ENCODE measurements around the gene ATPAF1. TPM values are rescaled to one million over a fixed set of nuclear protein-coding genes. Genes with fewer than 3 reads are reported as not detected.

The ATPAF1 gene
- total RNA-seq, 3 donors from 2014 or later, result 35.7 to 42.5 (median 39.3) TPM

DNA sequence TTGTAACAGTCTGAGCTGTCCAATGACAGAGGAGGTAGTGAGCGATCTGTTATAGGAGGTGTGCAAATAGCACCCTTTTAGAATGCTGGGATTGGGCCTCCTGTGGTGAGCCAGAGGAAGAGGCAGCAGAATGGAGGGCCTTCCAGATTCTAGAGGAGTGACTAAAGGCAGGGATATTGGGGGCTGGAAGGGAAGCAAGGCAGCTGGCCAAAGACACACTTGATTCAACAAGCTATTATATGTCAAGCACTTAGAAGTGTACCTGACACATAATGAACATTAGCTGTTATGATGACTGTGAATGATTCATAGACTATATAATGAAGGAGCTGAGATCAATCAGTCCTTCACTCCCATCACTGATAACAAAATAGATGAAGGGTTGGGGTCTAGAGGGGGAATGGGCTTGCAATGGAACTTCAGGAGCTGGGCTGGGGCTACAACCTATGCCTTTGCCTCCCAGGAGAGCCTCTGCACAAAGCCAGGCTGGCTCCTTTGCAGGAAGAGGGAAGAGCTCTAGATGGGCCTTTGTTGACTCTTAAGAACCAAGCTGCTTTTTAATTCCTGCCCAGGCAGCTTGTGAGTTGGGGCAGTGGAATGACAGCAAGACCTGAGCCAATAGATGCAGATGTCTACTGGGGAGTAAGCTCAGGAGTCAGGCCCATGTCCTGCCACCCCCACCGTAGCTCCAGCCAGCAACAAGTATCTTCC lies 61.8 kb downstream of the ATPAF1 start:
- Mint-ChIP-seq H3K36me3 (ENCODE audit: insufficient read depth) (peaks cover 20% of the 10 kb centered on the region), H3K27me3 (ENCODE audit: low read depth) (no peaks in the 10 kb centered on the region), H3K4me3 (no peak overlapping the region), H3K9me3 (no peaks in the 10 kb centered on the region), H3K4me1 (ENCODE audit: low read depth) (peaks cover 52% of the 10 kb centered on the region)
- no peak for ATAC-seq
- DNase-seq, result no peak

DNA sequence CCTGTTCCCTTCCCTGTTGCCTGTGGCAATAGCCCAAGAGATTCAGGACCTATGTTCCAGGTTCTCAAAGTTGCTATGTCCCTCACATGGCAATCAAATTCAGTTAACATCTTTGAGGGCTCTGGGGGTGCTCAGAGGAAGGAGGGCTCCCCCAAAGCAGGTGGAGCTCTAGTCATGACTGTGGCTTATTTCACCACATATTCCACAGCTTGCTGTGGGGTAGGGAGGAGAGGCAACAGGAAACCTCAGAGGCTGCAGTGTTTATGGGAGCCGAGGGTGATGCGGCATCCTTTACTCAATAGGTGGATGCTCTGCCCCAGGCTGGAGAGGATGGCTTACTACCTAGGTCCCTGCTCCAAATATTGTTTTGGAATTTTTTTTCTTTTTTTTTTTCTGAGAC lies 62.9 kb downstream of the ATPAF1 start:
- ATAC-seq (no peak), DNase-seq (no peak)
- Mint-ChIP-seq H3K27me3 (ENCODE audit: low read depth) (no peaks in the 10 kb centered on the region), H3K36me3 (ENCODE audit: insufficient read depth) (peaks cover 20% of the 10 kb centered on the region), H3K4me3 (peak overlapping the region; percentile 91), H3K9me3 (no peaks in the 10 kb centered on the region), H3K4me1 (ENCODE audit: low read depth) (peaks cover 51% of the 10 kb centered on the region)

DNA sequence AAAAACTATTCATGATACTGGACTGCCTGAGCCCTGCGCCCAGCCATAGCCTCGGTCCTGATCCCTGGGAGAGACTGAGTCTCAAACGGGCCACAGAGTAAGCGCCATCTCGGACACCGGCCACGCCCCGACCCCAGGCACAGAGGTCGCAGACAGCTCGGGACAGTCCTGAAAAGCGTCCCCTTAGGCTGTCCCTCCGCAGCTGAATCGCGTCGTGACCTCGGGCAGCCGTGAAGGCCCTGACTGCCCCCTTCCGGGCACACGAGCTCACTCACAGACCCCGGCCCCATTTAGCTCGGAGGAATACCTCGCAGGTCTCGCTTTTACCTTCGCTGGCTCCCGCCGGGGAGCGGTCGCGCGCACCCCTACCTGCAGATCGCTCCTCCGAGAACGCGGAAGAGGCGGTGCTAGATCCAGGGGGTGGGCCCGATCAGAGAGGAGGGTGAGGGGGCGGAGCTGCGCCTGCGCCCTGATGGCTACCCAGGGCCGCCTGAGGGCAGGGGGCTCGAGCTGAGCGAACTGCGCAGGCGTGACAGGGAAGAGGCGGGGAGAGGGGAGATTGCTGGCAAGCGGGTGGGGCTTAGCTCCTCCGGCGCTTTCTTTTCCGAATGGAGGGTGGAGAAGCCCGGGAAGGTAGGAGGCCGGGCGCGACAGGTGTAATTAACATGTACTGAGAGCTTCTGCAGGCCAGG lies 64.2 kb downstream of the ATPAF1 start, which contains the start of gene MKNK1:
MKNK1 (minus strand) TSS at position 411 of the 692 bp plus-strand sequence. CDS start 20,941 bp downstream, outside the sequence.
- ATAC-seq (peak; percentile 98), DNase-seq (peak; percentile 99)
- H3K36me3 Mint-ChIP-seq (ENCODE audit: insufficient read depth), result peaks cover 10% of the 10 kb centered on the region
- no peaks in the 10 kb centered on the region for H3K27me3 Mint-ChIP-seq (ENCODE audit: low read depth)
- peaks cover 61% of the 10 kb centered on the region for H3K4me1 Mint-ChIP-seq (ENCODE audit: low read depth)
- H3K9me3 Mint-ChIP-seq, result no peaks in the 10 kb centered on the region
- peak within 1 kb of the TSS; percentile 91 for H3K4me3 Mint-ChIP-seq

DNA sequence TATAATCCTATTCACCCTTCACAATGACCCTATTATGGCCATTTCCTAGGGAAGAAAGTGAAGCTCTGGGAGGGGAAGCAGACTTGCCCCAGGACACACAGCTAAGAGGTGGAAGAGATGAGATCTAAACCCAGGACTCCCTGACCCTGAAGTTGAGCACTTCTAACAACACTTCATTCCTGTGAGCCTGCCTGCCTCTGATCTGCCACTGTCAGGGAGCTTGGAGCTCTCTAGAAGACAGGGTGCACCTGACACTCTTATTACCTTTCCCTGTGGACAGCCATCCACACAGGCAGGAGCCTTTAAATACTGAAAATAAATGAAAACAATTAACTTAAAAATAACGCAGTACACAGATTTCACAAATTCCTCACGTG lies 64.7 kb downstream of the ATPAF1 start:
- peaks cover 65% of the 10 kb centered on the region for H3K4me1 Mint-ChIP-seq (ENCODE audit: low read depth)
- no peak for ATAC-seq

DNA sequence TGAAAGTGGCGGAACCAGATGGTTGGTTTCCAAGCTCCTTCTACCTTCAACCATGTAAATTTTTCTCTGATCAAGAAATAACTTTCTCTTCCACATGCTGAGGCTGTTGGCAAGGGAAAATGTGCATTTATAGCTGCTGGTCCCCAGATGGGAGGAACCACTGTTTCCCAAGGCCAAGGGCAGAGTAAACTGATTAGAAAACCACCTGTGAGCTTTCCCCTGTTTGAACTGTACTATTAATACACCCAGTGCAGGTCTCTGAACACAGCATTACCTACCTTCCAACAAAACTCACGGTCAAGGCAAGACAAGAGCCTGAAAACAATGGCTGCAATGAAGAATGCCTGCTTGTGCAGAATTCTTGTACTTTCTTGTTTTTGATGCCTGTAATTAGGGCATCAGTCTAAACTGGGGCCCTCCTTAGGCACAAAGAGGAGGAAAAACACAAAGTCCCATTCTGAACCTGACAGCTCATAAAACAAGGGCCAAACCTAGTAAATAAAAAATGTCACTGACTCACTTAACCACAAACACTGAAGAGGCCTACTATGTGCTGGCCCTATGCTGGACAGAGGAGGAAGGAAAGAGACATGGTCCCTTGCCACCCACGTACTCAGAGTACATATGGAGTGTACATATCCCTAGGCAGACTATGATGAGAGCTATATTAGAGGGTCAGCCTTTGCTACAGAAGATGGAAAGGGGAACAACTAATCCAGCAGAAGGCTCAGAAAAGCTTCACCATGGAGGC lies 66.7 kb downstream of the ATPAF1 start:
- H3K4me1 Mint-ChIP-seq (ENCODE audit: low read depth), result peaks cover 71% of the 10 kb centered on the region
- ATAC-seq (no peak), DNase-seq (no peak)
- peaks cover 5% of the 10 kb centered on the region for H3K36me3 Mint-ChIP-seq (ENCODE audit: insufficient read depth)
- H3K9me3 Mint-ChIP-seq, result no peaks in the 10 kb centered on the region
- peak overlapping the region; percentile 12 for H3K4me3 Mint-ChIP-seq
- no peaks in the 10 kb centered on the region for H3K27me3 Mint-ChIP-seq (ENCODE audit: low read depth)

More for the DNA sequence above, 64.7 kb downstream of the ATPAF1 start:
- no peaks in the 10 kb centered on the region for H3K27me3 Mint-ChIP-seq (ENCODE audit: low read depth)
- no peaks in the 10 kb centered on the region for H3K9me3 Mint-ChIP-seq
- H3K4me3 Mint-ChIP-seq, result peak overlapping the region; percentile 91
- peaks cover 6% of the 10 kb centered on the region for H3K36me3 Mint-ChIP-seq (ENCODE audit: insufficient read depth)
- DNase-seq, result no peak

DNA sequence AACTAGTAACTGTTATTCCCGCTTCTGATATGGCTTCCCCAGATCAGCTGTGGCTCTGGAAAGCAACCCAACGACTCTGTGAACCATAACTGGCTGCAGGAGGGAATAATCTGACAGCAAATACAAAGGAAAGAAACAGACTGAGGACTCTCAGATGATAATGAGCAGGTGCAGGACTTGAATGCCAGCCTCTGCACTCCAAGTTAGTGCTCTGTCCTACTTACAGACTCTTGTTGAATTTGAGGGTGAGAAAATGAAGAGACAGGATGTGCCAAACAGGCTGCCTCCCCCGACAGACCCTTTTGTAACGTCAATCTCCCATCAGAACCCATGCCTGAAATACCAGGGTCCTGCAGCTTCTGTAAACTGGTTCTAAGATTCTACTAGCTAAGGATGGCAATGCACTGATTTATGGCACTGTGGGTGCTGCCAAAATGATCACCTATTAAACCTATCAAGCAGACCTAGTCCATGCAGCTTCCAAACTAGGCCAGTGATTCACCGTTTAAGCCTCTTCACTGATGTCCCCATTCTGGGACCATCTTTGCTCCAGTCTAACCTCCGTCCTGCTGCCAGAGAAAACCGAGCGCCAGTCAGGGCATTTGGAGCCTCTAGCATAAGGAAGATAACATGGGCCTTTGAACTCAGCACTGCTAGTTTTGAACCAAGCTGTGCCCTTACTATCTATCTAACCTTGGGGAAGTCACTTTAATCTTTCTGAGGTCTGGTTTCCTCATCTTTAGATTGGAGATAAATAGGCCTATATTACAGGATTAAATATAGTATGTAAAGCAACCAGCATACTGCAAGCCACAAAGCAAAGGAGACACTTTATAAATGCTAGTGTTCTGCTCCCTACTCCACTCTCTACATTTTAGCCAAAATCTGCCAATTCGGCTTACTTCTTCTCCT lies 68.8 kb downstream of the ATPAF1 start:
- Mint-ChIP-seq H3K9me3 (no peaks in the 10 kb centered on the region), H3K36me3 (ENCODE audit: insufficient read depth) (peaks cover 9% of the 10 kb centered on the region), H3K27me3 (ENCODE audit: low read depth) (no peaks in the 10 kb centered on the region), H3K4me1 (ENCODE audit: low read depth) (peaks cover 72% of the 10 kb centered on the region), H3K4me3 (peak overlapping the region; percentile 6)
- no peak for ATAC-seq
- no peak for DNase-seq

DNA sequence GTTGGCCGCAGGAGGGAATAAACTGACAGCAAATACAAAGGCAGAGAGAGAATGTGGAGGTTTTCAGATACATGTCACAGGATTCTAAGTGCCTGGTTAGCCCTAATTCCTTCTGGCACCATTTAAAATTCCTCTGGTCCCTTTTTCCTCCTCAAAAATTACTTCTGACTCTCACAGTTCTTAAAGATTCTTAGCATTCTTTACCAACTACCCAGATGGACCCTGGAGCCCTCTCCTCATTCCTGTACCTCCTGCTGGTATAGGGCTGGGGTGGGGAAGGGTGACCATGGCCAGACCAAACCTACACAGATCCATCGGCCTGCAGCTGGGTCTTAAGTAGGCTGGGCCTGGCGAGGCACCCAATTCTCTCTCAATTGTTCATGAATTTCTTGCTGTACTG lies 71.3 kb downstream of the ATPAF1 start:
- H3K4me1 Mint-ChIP-seq (ENCODE audit: low read depth), result peaks cover 60% of the 10 kb centered on the region

DNA sequence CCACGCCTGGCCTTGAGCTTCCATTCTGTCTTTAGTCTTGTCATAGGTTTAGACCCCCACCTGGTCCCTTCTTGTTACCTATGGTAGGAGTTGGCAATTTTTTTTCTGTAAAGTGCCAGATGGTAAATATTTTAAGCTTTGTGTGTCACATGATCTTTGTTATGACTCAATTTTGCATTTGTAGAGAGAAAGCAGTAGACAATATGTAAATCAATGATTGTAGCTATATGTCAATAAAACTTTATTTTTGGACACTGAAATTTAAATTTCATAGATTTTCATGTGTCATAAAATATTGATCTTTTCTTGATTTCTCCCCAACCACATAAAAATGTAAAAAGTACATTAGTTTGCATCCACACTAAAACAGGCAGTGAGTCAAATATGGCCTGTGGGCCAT lies 72.1 kb downstream of the ATPAF1 start:
- H3K27me3 Mint-ChIP-seq (ENCODE audit: low read depth), result no peaks in the 10 kb centered on the region
- ATAC-seq (no peak), DNase-seq (no peak)
- H3K4me3 Mint-ChIP-seq, result no peak overlapping the region
- H3K9me3 Mint-ChIP-seq, result no peaks in the 10 kb centered on the region
- H3K36me3 Mint-ChIP-seq (ENCODE audit: insufficient read depth), result peaks cover 33% of the 10 kb centered on the region
- H3K4me1 Mint-ChIP-seq (ENCODE audit: low read depth), result peaks cover 52% of the 10 kb centered on the region

More for the DNA sequence above, 71.3 kb downstream of the ATPAF1 start:
- Mint-ChIP-seq H3K27me3 (ENCODE audit: low read depth) (no peaks in the 10 kb centered on the region), H3K9me3 (no peaks in the 10 kb centered on the region), H3K36me3 (ENCODE audit: insufficient read depth) (peaks cover 25% of the 10 kb centered on the region), H3K4me3 (no peak overlapping the region)
- ATAC-seq (no peak), DNase-seq (no peak)

DNA sequence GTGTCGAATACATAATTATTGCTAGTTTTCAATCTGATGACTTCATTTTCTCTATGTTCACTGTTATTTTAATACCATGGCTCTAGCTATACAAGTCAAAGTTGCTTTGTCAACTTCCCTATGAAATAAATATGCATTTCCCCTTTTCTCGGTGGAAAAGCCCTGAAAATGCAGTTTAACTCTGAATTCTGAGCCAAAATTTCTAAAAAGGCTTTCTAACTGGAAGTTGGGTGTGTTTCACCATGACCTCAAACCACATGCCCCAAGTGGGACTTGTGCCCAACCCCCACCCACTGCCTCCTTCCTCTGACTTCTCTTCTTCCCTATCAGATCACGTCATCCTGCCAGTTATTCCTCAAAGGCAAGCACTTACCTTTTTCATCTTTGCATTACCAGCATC lies 73.0 kb downstream of the ATPAF1 start:
- ATAC-seq (no peak), DNase-seq (no peak)
- H3K36me3 Mint-ChIP-seq (ENCODE audit: insufficient read depth), result peaks cover 40% of the 10 kb centered on the region
- H3K4me3 Mint-ChIP-seq, result no peak overlapping the region
- no peaks in the 10 kb centered on the region for H3K27me3 Mint-ChIP-seq (ENCODE audit: low read depth)
- peaks cover 48% of the 10 kb centered on the region for H3K4me1 Mint-ChIP-seq (ENCODE audit: low read depth)
- no peaks in the 10 kb centered on the region for H3K9me3 Mint-ChIP-seq

DNA sequence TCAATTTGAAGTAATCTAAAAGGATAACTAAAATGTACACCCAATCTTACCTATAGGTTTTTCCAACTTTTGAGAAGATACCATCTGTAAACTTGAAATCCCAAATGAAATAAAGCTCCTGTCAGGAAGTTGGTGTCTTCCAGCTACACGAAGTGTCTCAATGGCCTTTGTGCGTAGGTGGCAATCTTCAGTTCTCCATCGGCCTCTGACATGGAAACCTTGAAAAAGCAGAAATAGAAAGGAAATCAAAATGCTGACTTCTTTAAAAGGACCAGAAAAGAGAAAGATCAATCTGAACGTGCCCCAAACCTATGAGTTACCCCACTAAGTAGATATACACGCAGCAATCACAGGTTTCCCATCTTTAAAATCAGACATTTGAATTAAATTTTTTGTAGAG lies 74.1 kb downstream of the ATPAF1 start:
- Mint-ChIP-seq H3K9me3 (no peaks in the 10 kb centered on the region), H3K36me3 (ENCODE audit: insufficient read depth) (peaks cover 51% of the 10 kb centered on the region), H3K27me3 (ENCODE audit: low read depth) (no peaks in the 10 kb centered on the region), H3K4me3 (no peak overlapping the region), H3K4me1 (ENCODE audit: low read depth) (peaks cover 38% of the 10 kb centered on the region)
- no peak for ATAC-seq
- no peak for DNase-seq

DNA sequence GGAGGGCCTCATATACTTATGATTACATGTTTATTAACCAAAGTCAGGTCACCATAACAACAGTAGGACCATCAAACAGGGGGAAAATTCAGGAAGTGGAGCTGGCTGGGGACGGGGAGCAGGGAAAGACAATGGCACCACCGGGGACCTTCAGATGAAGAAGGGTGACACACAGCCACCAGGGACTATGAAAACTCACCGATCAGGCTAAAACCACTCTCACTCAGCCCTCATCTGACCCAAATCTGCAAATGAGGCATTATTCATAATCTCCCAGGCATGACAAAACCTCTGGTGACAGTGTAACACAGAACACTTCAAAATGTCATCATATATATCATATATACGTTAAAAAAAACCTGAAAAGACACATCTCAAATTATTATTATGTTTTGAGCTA lies 75.3 kb downstream of the ATPAF1 start:
- no peaks in the 10 kb centered on the region for H3K9me3 Mint-ChIP-seq
- H3K27me3 Mint-ChIP-seq (ENCODE audit: low read depth), result no peaks in the 10 kb centered on the region
- peaks cover 55% of the 10 kb centered on the region for H3K36me3 Mint-ChIP-seq (ENCODE audit: insufficient read depth)
- ATAC-seq, result no peak
- no peak for DNase-seq
- no peak overlapping the region for H3K4me3 Mint-ChIP-seq
- H3K4me1 Mint-ChIP-seq (ENCODE audit: low read depth), result peaks cover 29% of the 10 kb centered on the region

DNA sequence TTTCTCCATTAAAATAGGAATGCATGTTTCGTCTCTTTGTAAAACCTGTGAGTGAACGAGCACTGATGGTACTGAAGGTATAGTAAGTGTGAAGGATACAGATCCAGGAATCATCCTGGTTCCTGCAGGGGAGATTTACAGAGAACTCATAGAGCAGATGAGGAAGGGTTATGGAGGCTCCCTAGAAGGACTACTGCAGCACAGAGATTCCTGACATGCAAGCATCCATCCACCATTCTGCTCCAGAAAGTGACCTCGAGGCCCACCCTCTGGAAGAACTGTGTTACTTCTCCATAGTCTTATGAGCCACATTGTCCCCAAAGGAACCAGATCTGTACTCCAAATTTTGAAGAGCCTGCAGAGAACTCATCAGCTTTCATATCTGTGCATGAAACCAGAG lies 78.6 kb downstream of the ATPAF1 start:
- DNase-seq, result no peak
- H3K9me3 Mint-ChIP-seq, result no peaks in the 10 kb centered on the region
- no peak overlapping the region for H3K4me3 Mint-ChIP-seq
- peaks cover 6% of the 10 kb centered on the region for H3K4me1 Mint-ChIP-seq (ENCODE audit: low read depth)
- H3K36me3 Mint-ChIP-seq (ENCODE audit: insufficient read depth), result peaks cover 50% of the 10 kb centered on the region
- no peaks in the 10 kb centered on the region for H3K27me3 Mint-ChIP-seq (ENCODE audit: low read depth)
- ATAC-seq, result no peak

DNA sequence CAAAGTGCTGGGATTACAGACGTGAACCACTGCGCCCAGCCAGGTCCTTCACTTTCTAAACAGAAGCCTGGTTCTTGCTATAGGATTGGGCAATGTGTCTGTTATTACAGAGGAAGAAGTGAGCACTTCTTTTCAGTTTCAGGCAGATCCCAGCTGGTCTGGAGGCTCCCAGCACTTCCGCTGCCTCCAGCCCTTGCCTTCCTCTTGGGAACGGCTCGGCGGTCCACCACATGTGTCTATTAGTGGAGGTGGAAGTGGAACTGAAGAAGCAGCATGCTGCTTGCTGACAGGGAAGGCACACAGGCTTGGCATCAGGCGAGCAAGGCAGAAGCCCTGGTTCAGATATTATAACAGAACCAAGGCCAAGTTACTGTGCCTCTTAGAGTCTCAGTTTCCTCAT lies 81.1 kb downstream of the ATPAF1 start:
- DNase-seq (no peak), ATAC-seq (no peak)
- H3K9me3 Mint-ChIP-seq, result no peaks in the 10 kb centered on the region
- H3K4me3 Mint-ChIP-seq, result no peak overlapping the region
- peaks cover 6% of the 10 kb centered on the region for H3K4me1 Mint-ChIP-seq (ENCODE audit: low read depth)
- H3K36me3 Mint-ChIP-seq (ENCODE audit: insufficient read depth), result peaks cover 42% of the 10 kb centered on the region
- no peaks in the 10 kb centered on the region for H3K27me3 Mint-ChIP-seq (ENCODE audit: low read depth)

Measured in activated T-cell treated with anti-CD3 and anti-CD28 coated beads, Interleukin-2, amount 50 U/mL, for 4 hours (primary cell).